Transverse colon (tissue), 4 donors: ENCODE results near the gene ICOSLG. TPM values are rescaled to one million over a fixed set of nuclear protein-coding genes. Genes with fewer than 3 reads are reported as not detected.
"Not testable (repeated sequence)": the region's sequence is repeated elsewhere in the genome, so short reads cannot be mapped to it uniquely, and the experiment has no call there.

Source experiments
- DNase-seq: peaks from one replicate; pipeline ENCODE4 v3.0.0-alpha.2; 2019
- H3K27ac ChIP-seq, 4 donors: fragments of 200-600 bp; sonication (generic); 2 replicates each; pipeline ENCODE4 v1.5.1; 2016 to 2018; ENCODE audit warnings: inconsistent platforms in 4 of 4
- H3K27me3 ChIP-seq: fragments of 200-600 bp; sonication (generic); 2 replicates; pipeline ENCODE4 v1.5.1; 2017; ENCODE audit warnings: inconsistent platforms
- H3K36me3 ChIP-seq, 4 donors: fragments of 200-600 bp; sonication (generic); 2 replicates each; pipeline ENCODE4 v1.5.1; 2017 to 2019; ENCODE audit warnings: inconsistent platforms in 4 of 4
- H3K4me1 ChIP-seq, 4 donors: fragments of 200-600 bp; sonication (generic); 2 replicates each; pipeline ENCODE4 v1.5.1; 2017 to 2020; ENCODE audit warnings: inconsistent platforms in 4 of 4
- H3K4me3 ChIP-seq, 4 donors: fragments of 200-600 bp; sonication (generic); 1 replicate in 1 of 4; 2 replicates in 3 of 4; pipeline versions ENCODE4 v1.5.1 to v1.6.1; 2017 to 2019; ENCODE audit warnings: inconsistent platforms in 4 of 4
- H3K9me3 ChIP-seq, 2 donors: fragments of 200-600 bp; sonication (generic); 2 replicates each; pipeline ENCODE4 v1.5.1; 2017 to 2019; ENCODE audit warnings: inconsistent platforms in 2 of 2
- CTCF ChIP-seq, 5 experiments: fragments of 200-600 bp in 3 of 5; fragments of 450-650 bp in 2 of 5; sonication (generic) in 3 of 5; IDR thresholded peaks; 1 replicate in 2 of 5; 2 replicates in 3 of 5; pipeline ENCODE4 v1.5.1; 2016 to 2017; ENCODE audit warnings: antibody characterized with exemption in 5 of 5, inconsistent platforms in 3 of 5, mild to moderate bottlenecking in 2 of 5, moderate library complexity in 1 of 5
- EP300 ChIP-seq: sonication (generic); formaldehyde crosslinking; IDR thresholded peaks from one replicate; pipeline ENCODE4 v1.6.1; 2017; ENCODE audit warnings: antibody characterized with exemption, low read depth
- POLR2A ChIP-seq: fragments of 450-650 bp; IDR thresholded peaks from one replicate; pipeline ENCODE4 v1.6.1; 2016; ENCODE audit warnings: antibody characterized with exemption, mild to moderate bottlenecking, moderate library complexity
- POLR2AphosphoS5 ChIP-seq, 3 donors: sonication (generic); formaldehyde crosslinking; IDR thresholded peaks; one replicate each; pipeline ENCODE4 v1.6.1; 2016; ENCODE audit warnings: antibody characterized with exemption in 3 of 3
- WGBS, 2 donors: methylation state at CpG; one replicate each; pipeline ENCODE4 v1.1.5; 2018; ENCODE audit warnings: low coverage in 1 of 2; 5-methylcytosine and 5-hydroxymethylcytosine counted together
- in situ Hi-C, 4 donors: fragments of 200-750 bp; cut with MboI; loops; one replicate each; pipeline versions ENCODE4 v1.15.0 to v1.15.1; 2017; ENCODE audit warnings: low sequenced_read_pairs in 3 of 4, low pct_ligation_motif_present in 1 of 4, low pct_unique_long_range_greater_than_20kb in 1 of 4
- intact Hi-C: fragments of 100-400 bp; cut with DNase I; formaldehyde crosslinking; loops from one replicate; pipeline ENCODE4 v1.15.1; 2023; ENCODE audit warnings: low total_unique reads
- total RNA-seq, 4 donors: library from RNA; depleted of rRNA; stranded (reverse); fragments of >200 nt; gene quantifications; one replicate each; pipeline ENCODE4 v1.1.0, GENCODE V29; 2016

The ICOSLG gene, protein sequence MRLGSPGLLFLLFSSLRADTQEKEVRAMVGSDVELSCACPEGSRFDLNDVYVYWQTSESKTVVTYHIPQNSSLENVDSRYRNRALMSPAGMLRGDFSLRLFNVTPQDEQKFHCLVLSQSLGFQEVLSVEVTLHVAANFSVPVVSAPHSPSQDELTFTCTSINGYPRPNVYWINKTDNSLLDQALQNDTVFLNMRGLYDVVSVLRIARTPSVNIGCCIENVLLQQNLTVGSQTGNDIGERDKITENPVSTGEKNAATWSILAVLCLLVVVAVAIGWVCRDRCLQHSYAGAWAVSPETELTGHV
- 1 to 10 TPM; 3.2 to 7.6 (median 3.9) TPM for total RNA-seq

DNA sequence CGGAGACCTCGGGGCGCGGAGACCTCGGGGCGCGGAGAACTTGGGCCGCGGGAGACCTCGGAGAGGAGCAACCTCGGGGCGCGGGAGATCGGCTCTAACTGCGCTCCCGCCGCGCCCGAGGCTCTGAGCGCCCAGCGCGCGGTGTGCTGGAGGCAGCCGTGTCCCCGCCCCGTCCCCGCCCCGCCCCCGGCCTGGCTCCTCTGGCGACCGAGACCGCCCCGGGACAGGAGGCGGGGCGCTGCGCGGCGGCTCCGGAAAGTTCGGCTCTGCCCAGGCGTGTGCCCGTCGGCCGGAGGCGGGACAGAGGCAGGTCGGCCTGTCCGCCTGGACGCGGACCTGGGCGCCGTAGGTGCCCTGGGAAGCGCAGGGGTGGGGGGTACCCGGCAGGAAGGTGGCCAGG is at the start of gene ICOSLG:
Gene ICOSLG (minus strand): TSS at position 102 of the 400 bp plus-strand sequence. CDS start 126 bp downstream, outside the sequence.
- H3K4me1 ChIP-seq, DNase-seq, H3K27me3 ChIP-seq, in situ Hi-C loops, H3K36me3 ChIP-seq, H3K9me3 ChIP-seq, H3K4me3 ChIP-seq, intact Hi-C loops, H3K27ac ChIP-seq: not testable (repeated sequence)
- no CpG with 5 or more reads among the region's 53 CpGs for WGBS, 2 donors

- no peaks in the 10 kb centered on the region for H3K36me3 ChIP-seq
- intact Hi-C loops (no loop called here), in situ Hi-C loops (no loop called here)
- no peak for DNase-seq
- TF ChIP-seq EP300 (no peak), POLR2AphosphoS5 (IDR thresholded peaks at IDR 0.05) (no peak), POLR2A (no peak), CTCF (IDR thresholded peaks at IDR 0.05) (no peak)
- no peak overlapping the region for H3K27ac ChIP-seq
- no peak overlapping the region for H3K4me3 ChIP-seq
- H3K27me3 ChIP-seq = peaks cover 29% of the 10 kb centered on the region
- WGBS, 2 donors = 81% methylated on average over 22 of the region's 24 CpGs; no CpG with 5 or more reads in 1 of the 2 donors
- peaks cover 0 to 3% (median 2%) of the 10 kb centered on the region in 4 donors for H3K4me1 ChIP-seq
- H3K9me3 ChIP-seq = no peaks in the 10 kb centered on the region
Measured at GRCh38 chr21:44289381-44290010, 48.8 kb upstream of the ICOSLG start.

DNA sequence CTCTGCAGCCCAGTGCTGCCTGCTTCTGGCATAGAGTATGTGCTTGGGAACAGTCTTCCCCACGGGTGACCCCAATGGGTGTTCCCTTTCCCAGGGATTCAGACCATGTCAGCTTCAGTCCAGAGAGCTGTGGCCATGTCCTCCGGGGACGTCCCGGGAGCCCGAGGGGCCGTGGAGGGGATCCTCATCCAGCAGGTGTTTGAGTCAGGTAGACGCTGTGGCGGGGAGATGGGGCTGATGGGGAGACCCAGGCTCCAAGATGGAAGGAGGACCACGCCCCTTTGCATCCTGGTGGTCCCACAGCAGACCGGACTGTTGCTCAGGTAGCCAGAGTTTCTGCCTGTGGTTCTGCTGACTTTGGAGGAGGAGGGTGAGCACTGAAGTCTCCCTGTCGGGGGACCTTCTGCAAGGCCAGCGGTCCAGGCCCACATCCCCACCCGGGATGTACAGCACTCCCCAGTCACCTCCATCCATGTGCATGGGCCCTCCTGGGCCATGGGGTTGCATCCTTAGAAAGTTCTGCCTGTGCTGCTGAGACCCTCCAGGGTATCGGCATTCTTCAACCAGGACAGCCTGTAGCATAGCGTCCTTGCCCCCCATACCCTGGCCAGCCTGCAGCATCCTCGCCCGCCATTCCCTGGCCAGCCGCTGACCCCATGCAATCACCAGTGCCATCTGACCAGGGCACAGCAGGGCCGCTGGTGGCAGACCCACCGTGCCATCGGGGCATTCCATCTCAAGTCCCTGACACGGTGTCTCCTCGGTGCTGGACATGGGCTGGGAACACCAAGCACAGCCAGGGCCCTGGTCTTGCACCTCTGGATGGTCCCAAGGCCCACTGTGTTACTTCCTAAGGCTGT is 47.7 kb upstream of the ICOSLG start:
- in situ Hi-C loops (no loop called here), intact Hi-C loops (no loop called here)
- peaks cover 29% of the 10 kb centered on the region for H3K27me3 ChIP-seq
- 89% methylated on average over 19 of the region's 23 CpGs; no CpG with 5 or more reads in 1 of the 2 donors for WGBS, 2 donors
- no peaks in the 10 kb centered on the region for H3K9me3 ChIP-seq
- no peak overlapping the region for H3K27ac ChIP-seq
- DNase-seq = no peak
- no peaks in the 10 kb centered on the region for H3K36me3 ChIP-seq
- H3K4me3 ChIP-seq = no peak overlapping the region
- TF ChIP-seq EP300 (no peak), POLR2AphosphoS5 (IDR thresholded peaks at IDR 0.05) (no peak), CTCF (IDR thresholded peaks at IDR 0.05) (no peak), POLR2A (no peak)
- H3K4me1 ChIP-seq = no peaks in the 10 kb centered on the region

- Histone ChIP-seq H3K9me3 (no peaks in the 10 kb centered on the region), H3K27ac (no peak overlapping the region), H3K27me3 (peaks cover 29% of the 10 kb centered on the region), H3K36me3 (no peaks in the 10 kb centered on the region), H3K4me1 (no peaks in the 10 kb centered on the region), H3K4me3 (no peak overlapping the region)
- TF ChIP-seq POLR2AphosphoS5 (IDR thresholded peaks at IDR 0.05) = no peak
- WGBS, 2 donors = 69% methylated on average over 30 of the region's 31 CpGs; no CpG with 5 or more reads in 1 of the 2 donors
- in situ Hi-C loops (no loop called here), intact Hi-C loops (no loop called here)
- DNase-seq = no peak
Measured at GRCh38 chr21:44286716-44287632, 46.2 kb upstream of the ICOSLG start.
